HG03521 (cell line): ENCODE data around the gene ADAM12.

ENCODE experiments used
- ATAC-seq: cut with Tn5 transposase; IDR thresholded peaks from one replicate; pipeline ENCODE4 v1.9.1; 2021; ENCODE audit warnings: mild to moderate bottlenecking, moderate library complexity; ENCODE audit not compliant: unreplicated experiment

ADAM12 gene

DNA sequence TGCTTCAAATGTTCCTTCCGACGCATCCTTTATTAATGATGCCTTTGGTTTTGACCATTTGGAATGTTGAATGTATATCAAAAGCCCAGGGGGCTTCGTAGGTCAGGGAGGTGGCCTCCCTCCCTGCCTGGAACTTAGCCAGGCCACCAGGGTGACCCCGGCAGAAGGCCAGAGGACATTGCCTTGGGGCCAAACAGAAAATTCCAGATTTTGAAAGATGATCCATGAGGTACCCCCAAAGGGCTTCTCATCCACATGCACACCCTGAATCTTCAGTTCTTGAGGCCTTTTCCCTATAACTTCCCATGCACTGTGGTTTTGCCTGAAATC, 171.7 kb downstream of the ADAM12 start:
- no peak for ATAC-seq

DNA sequence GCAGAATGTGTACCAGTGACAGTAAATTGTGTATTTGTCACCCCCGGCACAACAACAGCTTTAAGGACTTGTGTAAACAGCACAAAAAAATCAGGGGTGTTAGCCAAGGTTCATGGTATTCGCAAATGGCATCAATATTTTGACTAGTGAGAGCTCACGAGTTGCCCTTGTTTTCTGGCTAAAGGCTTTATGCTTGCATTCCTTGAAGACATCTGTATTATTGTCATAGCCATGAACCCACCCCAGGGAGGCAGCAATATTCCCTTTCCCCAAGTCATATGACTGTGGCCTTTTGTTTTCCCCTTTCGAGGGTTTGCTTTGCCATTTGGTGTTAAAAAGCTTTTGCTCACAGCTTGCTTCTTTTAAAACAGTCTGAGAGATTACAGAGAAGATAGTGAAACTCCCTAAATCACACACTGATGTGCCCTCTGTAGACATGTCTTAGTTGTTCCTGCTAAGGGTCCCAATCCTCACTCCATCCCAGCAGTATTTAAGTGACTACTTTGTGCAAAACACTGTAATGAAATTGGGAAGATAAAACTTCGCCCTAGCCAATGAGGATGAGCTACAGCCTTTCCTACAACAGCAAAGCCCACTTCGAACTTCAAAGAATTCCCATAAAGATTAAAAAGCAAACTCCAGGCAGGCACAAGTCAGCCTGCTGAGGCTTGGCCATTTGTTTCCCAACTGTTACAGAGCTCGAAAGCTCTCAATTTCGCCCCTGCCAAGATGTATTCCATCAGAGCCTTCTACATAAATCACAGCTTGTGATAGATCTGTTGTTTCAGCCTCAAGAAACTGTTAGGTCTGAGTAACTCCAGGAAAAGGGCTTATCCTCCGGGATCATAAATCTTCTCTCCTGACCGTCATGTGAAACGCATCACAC, 172.3 kb downstream of the ADAM12 start:
- no peak for ATAC-seq

DNA sequence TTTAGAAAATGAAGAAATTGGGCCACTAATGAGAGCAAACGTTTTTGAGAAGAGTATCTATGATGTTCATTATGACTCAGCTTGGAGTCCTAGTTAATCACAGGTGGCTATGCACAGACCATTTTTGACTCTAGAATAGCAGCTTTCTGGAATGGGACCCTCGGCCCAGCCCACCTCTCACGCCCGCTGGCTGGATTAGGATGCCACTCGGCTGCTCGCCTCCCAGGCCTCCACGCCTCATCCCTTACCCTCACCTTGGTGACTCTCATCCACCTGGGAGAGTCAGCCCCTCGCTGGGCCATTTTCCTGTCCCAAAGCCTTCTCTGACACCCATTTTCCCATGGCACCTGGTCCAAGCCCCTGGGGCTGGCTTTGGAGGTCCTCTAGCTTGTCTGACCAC, 173.6 kb downstream of the ADAM12 start:
- ATAC-seq, result no peak

DNA sequence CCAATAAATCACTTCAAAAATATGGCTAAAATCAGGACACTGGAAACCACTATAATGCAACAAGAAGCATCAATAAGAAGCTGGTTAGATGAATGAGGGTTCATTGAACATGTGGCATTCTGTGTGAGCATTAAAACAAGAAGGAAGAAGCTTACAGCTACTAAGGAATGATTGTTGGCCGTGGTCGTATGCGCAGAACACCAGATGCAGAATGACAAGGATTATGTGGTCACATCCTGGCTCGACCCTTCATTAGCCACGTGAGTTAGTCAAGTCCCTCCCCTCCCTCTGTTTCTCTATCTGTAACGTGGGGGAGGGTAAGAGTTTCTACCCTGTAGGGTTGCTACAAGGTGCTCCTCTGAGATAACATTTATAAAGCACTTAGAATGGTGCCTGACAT, 174.3 kb downstream of the ADAM12 start:
- no peak for ATAC-seq

- ATAC-seq, result no peak
Measured at GRCh38 chr10:126212738-126213137, 175.5 kb downstream of the ADAM12 start.

GRCh38 chr10:126210051-126210651, 178.1 kb downstream of the ADAM12 start:
- no peak for ATAC-seq

GRCh38 chr10:126209451-126209850, 178.8 kb downstream of the ADAM12 start:
- no peak for ATAC-seq

DNA sequence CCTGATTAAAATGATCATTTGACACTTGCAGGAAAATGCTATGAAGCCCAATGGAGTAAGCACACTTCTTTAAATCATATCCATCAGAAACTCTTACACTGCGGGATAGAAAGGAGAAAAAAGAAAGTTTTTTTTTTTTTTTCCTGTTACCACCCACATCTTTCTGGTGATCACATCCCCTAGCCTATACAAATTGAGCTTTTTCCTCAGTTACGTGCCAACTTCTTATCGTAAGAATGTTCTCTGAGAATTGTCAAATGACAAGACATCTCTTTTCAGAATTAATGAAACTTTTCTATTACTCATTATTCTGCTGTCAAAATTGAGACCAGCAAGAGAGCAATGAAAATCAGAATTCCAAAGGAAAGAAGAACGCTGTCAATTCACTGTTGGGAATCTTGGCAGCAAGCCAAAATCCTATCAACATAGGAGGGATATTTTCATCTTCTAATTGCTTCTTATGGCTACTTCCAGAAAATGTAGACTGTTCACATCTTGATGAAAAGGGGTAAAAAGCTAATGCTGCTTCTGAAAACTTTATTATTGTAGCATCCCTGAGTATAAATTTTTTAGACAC, 179.5 kb downstream of the ADAM12 start:
- no peak for ATAC-seq

- ATAC-seq, result no peak
Measured at GRCh38 chr10:126207851-126208250, 180.4 kb downstream of the ADAM12 start.

DNA sequence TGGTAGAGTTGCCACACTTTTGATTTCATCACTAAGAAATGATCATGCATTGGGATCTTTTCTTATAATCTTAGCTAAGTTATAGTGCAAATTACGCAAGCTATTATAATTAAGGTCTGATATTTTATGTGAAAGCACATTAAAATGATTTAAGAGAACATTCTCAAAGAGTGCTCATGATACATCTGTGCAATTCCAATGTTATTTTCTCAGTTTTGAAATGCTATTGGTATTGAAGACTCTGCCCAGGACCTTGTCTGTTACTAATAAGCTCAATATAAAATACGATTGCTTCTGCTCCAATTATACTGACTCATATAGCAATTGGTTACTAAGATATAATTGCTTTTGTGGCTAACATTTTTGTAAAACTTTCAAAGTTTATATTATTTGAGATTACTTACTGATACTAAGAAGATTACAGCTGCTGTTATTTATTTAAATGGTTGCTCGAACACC, 180.9 kb downstream of the ADAM12 start:
- ATAC-seq, result no peak

- no peak for ATAC-seq
Measured at GRCh38 chr10:126205486-126206205, 182.6 kb downstream of the ADAM12 start.

GRCh38 chr10:126204320-126204719, 184.0 kb downstream of the ADAM12 start:
- ATAC-seq, result no peak

DNA sequence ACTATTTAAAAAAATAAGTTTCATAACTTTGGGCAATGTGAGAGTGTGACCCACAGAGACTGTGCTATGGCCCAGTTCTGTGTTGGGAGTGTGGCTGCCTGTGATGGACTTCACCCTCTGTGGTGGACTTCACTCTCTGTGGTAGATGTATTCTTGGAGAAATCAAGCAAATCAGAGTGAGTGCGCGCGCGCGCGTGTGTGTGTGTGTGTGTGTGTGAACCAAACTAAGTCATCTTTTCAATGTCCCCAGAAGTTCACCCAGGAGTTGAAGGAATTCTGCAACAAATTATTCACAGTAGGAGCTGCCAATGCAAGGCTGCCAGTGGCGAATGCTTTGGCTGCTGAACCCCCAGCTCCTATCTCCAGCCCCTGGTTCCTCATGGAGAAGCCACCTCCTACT, 184.5 kb downstream of the ADAM12 start:
- no peak for ATAC-seq

DNA sequence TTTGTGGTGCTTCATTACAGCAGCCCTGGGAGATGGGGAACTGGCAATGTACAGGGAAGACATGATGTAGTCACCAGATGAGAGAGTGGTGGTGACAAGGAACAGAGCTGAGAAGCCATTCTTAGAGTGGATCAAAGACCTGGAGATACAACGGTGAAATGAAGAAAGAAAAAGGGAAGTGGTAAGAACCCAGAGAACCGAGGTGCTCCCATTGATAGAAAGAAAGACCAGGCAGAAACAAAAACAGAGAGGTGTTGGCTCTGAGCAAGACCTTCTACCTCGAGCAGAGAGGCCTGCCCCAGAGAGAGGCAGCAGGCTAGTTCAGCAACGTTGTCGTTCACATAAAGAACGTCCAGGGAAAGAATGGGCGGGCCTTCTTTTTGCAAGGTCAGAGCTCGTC, 186.7 kb downstream of the ADAM12 start:
- ATAC-seq, result no peak

- ATAC-seq, result no peak
Measured at GRCh38 chr10:126199221-126199998, 188.9 kb downstream of the ADAM12 start.

DNA sequence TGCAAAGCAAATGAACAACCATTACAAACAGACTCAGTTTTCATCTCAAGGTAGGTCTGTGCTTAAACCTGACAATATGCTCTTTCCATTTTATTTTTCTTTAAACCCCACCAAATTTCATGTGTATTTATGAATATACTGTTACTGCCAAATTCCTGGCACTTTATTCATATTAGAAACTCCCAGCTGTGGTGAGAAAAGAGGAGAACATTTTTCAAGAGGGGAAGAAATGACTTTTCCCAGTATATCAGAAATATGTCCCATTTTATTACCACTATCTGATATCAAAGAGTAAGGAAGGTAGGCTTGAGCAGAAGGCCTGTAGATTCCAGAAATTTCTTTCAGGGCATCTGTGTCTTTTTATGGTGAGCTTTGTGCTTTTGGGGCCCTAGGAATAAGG, 189.6 kb downstream of the ADAM12 start:
- no peak for ATAC-seq

- ATAC-seq, result no peak
Measured at GRCh38 chr10:126197036-126197543, 191.2 kb downstream of the ADAM12 start.

DNA sequence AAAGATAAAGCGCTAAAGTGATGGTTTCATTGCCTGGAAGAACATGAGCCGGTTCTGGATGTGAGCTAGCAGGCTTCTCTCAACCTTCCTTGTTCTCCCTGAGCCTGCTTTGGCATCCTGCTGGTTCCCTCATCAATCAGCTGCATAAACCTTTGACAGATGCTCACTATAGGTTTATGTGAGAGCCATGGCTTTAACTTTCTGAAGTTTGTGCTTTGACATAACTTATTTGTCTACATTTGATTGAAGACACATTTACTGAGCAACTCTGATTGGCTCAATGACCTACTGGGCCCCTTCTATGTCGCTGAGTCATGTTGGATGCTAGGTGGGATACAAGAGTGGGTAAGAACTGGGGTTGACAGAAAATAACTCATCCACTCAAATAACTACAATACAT, 192.0 kb downstream of the ADAM12 start:
- ATAC-seq, result no peak

DNA sequence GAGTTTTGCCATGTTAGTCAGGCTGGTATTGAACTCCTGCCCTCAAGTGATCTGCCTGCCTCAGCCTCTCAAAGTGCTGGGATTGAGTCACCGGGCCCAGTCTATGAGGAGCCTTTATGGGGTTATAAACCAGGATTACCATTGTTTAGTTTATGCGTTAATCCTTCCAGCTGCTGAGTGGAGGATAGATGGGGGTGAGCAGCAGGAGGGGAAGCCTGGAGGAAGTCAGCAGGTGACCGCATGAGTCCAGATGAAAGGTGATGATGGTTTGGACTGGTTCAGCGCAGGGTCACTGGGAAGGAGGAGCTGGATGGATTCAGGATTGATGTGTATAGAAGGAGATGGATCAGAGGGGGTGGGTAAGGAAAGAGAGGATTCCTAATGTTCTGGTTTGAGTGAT, 197.1 kb downstream of the ADAM12 start:
- ATAC-seq, result no peak

- ATAC-seq, result no peak
Measured at GRCh38 chr10:126188679-126189200, 199.5 kb downstream of the ADAM12 start.
